ENCODE data around the gene HDAC9.

GRCh38 chr7:18976715-18977471, 481.3 kb downstream of the HDAC9 start:
- TF ChIP-seq ZBTB8A (CRISPR knock-in tag; IDR thresholded peaks at IDR 0.05; ENCODE audit: borderline replicate concordance, low read depth) (no peak), EZH2 (conservative IDR thresholded peaks at IDR 0.05; ENCODE audit: low read depth, low read length) (no peak), ZNF326 (CRISPR knock-in tag; IDR thresholded peaks at IDR 0.05; ENCODE audit: borderline replicate concordance) (no peak), BCLAF1 (IDR thresholded peaks at IDR 0.05) (no peak), CTCF (CRISPR knock-in tag; IDR thresholded peaks at IDR 0.05) (no peak), ATF6 (CRISPR knock-in tag; conservative IDR thresholded peaks at IDR 0.05) (no peak)
